ENCODE data around the gene C5orf15.

- TF ChIP-seq EZH2phosphoT487 (IDR thresholded peaks at IDR 0.05; ENCODE audit: borderline replicate concordance, low read length), result no peak
- TF ChIP-seq CTCF (conservative IDR thresholded peaks at IDR 0.05; ENCODE audit: low read depth, low read length), result no peak
Observed at GRCh38 chr5:133994990-133995333, 26.5 kb upstream of the C5orf15 start.
